Keratinocyte (primary cell): Measurements from ENCODE around the gene OLIG2. TPM values are rescaled to one million over a fixed set of nuclear protein-coding genes. Genes with fewer than 3 reads are reported as not detected.

Experiments
- DNase-seq: peaks from one replicate; pipeline ENCODE4 v3.0.0-alpha.2; 2011; ENCODE audit warnings: low read depth, missing footprints, low spot score
- FAIRE-seq: peaks from 2 replicates; lab custom pipeline; 2011; peaks lifted over from hg19 to GRCh38; lab: Jason Lieb, UNC
- H2AFZ ChIP-seq: 2 replicates; pipeline ENCODE4 v1.6.0; 2012; ENCODE audit warnings: low read length, control low read depth, inconsistent platforms; ENCODE audit not compliant: control insufficient read depth
- H3K27ac ChIP-seq: 2 replicates; pipeline ENCODE4 v1.5.1; 2011; ENCODE audit warnings: low read length; ENCODE audit not compliant: control insufficient read depth, insufficient read depth
- H3K27me3 ChIP-seq: 3 replicates; pipeline ENCODE4 v1.6.0; 2011; ENCODE audit warnings: low read length; ENCODE audit not compliant: control insufficient read depth, insufficient read depth; ENCODE audit errors: extremely low read depth
- H3K36me3 ChIP-seq, 2 experiments: 2 replicates in 1 of 2; 3 replicates in 1 of 2; pipeline ENCODE4 v1.5.1; 2011; ENCODE audit warnings: low read length in 2 of 2, mild to moderate bottlenecking in 1 of 2; ENCODE audit not compliant: control insufficient read depth in 2 of 2, insufficient read depth in 2 of 2; ENCODE audit errors: extremely low read depth in 1 of 2
- H3K4me1 ChIP-seq: 3 replicates; pipeline ENCODE4 v1.5.1; 2011; ENCODE audit warnings: low read length; ENCODE audit not compliant: control insufficient read depth, insufficient read depth; ENCODE audit errors: extremely low read depth
- H3K4me2 ChIP-seq: 3 replicates; pipeline ENCODE4 v1.6.0; 2011; ENCODE audit warnings: low read depth, low read length; ENCODE audit not compliant: control insufficient read depth, insufficient read depth; ENCODE audit errors: extremely low read depth
- H3K4me3 ChIP-seq, 3 experiments: fragments of 200-600 bp in 1 of 3; sonication (generic) in 1 of 3; 2 replicates in 2 of 3; 3 replicates in 1 of 3; pipeline ENCODE4 v1.5.1; 2011 to 2016; ENCODE audit warnings: low read length in 3 of 3, mild to moderate bottlenecking in 3 of 3, control low read depth in 2 of 3, inconsistent platforms in 1 of 3, low read depth in 1 of 3, mixed read lengths in 1 of 3, mixed run types in 1 of 3, moderate library complexity in 1 of 3; ENCODE audit not compliant: control insufficient read depth in 2 of 3, insufficient read depth in 2 of 3; ENCODE audit errors: extremely low read depth in 1 of 3
- H3K79me2 ChIP-seq: 2 replicates; pipeline ENCODE4 v1.6.0; 2012; ENCODE audit warnings: low read length; ENCODE audit not compliant: control insufficient read depth, insufficient read depth
- H3K9ac ChIP-seq: 3 replicates; pipeline ENCODE4 v1.6.0; 2011; ENCODE audit warnings: low read length; ENCODE audit not compliant: control insufficient read depth, insufficient read depth; ENCODE audit errors: extremely low read depth
- H3K9me1 ChIP-seq: 3 replicates; pipeline ENCODE4 v1.6.0; 2011; ENCODE audit warnings: low read length; ENCODE audit not compliant: control insufficient read depth, insufficient read depth; ENCODE audit errors: extremely low read depth
- H3K9me3 ChIP-seq: 2 replicates; pipeline ENCODE4 v1.5.1; 2012; ENCODE audit warnings: low read depth, low read length; ENCODE audit not compliant: control insufficient read depth
- H4K20me1 ChIP-seq: 3 replicates; pipeline ENCODE4 v1.6.0; 2011; ENCODE audit warnings: low read length; ENCODE audit not compliant: control insufficient read depth, insufficient read depth; ENCODE audit errors: extremely low read depth
- CTCF ChIP-seq, 3 experiments: IDR thresholded peaks in 1 of 3; conservative IDR thresholded peaks in 1 of 3; optimal IDR thresholded peaks in 1 of 3; 2 replicates in 2 of 3; 3 replicates in 1 of 3; pipeline versions ENCODE3 to v1.5.1; 2011; ENCODE audit warnings: low read length in 3 of 3, mild to moderate bottlenecking in 3 of 3, moderate library complexity in 2 of 3, control low read depth in 1 of 3, inconsistent platforms in 1 of 3; ENCODE audit not compliant: insufficient read depth in 2 of 3; ENCODE audit errors: extremely low read depth in 1 of 3
- EZH2 ChIP-seq: IDR thresholded peaks from one replicate; pipeline ENCODE4 v1.6.1; 2012; ENCODE audit warnings: inconsistent platforms, mild to moderate bottlenecking, low read length, moderate library complexity
- dilution Hi-C: fragments of 300-500 bp; cut with MboI; formaldehyde crosslinking; loops from one replicate; pipeline ENCODE4 v1.7.0; 2020; ENCODE audit warnings: low sequenced_read_pairs; ENCODE audit not compliant: extremely low pct_ligation_motif_present
- polyA plus RNA-seq, 5 experiments: library from polyadenylated mRNA; depleted of rRNA in 3 of 5; stranded (reverse) in 3 of 5; stranded (forward) in 1 of 5; unstranded in 1 of 5; fragments of >200 nt; gene quantifications; 1 replicate in 1 of 5; 2 replicates in 3 of 5; 3 replicates in 1 of 5; pipeline versions ENCODE4 v1.2.1 to v1.2.3, GENCODE V29; 2011 to 2012; ENCODE audit warnings: missing spikeins in 2 of 5, low read depth in 1 of 5, low replicate concordance in 1 of 5

Gene OLIG2
- polyA plus RNA-seq, 1 donor (not counting 4 experiments of a cell fraction or from before 2014, with no cell fraction given): not detected

DNA sequence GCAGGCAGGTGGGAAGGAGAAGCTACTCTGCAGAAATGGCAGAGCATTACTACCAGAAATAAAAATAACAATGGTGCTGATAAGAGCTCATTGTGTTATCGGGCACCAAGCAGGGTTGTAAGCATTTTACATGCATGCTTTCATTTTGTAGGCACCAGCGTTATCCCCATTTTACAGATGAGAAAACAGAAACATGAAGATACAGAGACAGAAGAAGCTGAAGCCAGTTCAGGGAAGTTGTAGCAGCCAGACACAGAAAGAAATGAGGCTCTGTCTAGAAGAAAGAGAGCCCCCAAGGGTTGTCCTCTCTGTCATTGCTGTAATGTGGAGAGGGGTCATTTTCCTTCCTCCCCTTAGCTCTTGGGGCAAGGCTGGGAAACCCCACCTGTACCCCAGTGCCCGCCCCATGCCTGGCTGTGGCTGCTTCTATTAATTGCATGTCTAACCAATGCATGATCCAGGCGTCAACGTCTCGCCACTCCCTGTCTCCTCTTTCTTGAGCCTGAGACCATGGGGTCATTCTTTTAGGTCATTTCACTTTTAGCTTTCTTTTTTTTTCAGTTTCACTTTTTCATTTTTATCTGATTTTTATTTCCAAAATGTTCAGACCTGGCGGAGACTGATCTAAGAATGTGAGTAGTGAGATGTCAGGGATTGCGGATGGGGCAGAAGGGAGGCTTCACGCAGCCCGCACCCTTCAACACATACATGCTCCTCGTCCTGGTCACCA, 51.0 kb downstream of the OLIG2 start:
- H3K27me3 ChIP-seq: peaks cover 32% of the 10 kb centered on the region
- H4K20me1 ChIP-seq: no peaks in the 10 kb centered on the region
- DNase-seq (no peak), FAIRE-seq (no peak)
- H3K27ac ChIP-seq: no peak overlapping the region
- dilution Hi-C loops: no loop called here
- H3K79me2 ChIP-seq: no peaks in the 10 kb centered on the region
- TF ChIP-seq EZH2 (no peak), CTCF (optimal IDR thresholded peaks at IDR 0.05 in 1 of 3, IDR thresholded peaks at IDR 0.05 in 1 of 3, conservative IDR thresholded peaks at IDR 0.05 in 1 of 3; ENCODE audit: extremely low read depth in 1 of 3, insufficient read depth in 2 of 3, low read length in 3 of 3) (no peak)
- H3K9ac ChIP-seq: no peak overlapping the region
- no peak overlapping the region for H3K4me2 ChIP-seq
- H3K36me3 ChIP-seq: no peaks in the 10 kb centered on the region
- no peak overlapping the region for H2AFZ ChIP-seq
- H3K4me3 ChIP-seq: no peak overlapping the region
- H3K9me1 ChIP-seq: no peaks in the 10 kb centered on the region
- H3K4me1 ChIP-seq: peaks cover 5% of the 10 kb centered on the region
- H3K9me3 ChIP-seq: no peaks in the 10 kb centered on the region

Other genes starting within 250 kb of the OLIG2 start
- not detected in 3 replicates for gene OLIG1, start 44.2 kb downstream of the OLIG2 start, polyA plus RNA-seq
- gene IFNAR2, start 204.0 kb downstream of the OLIG2 start, polyA plus RNA-seq: 14.7 to 23.0 TPM (median 15.7 TPM) in 3 replicates
- 17.4 to 24.1 TPM (median 19.6 TPM) in 3 replicates for gene IL10RB, start 240.4 kb downstream of the OLIG2 start, polyA plus RNA-seq